ENCODE results near the gene PPFIBP2.

Gene PPFIBP2

DNA sequence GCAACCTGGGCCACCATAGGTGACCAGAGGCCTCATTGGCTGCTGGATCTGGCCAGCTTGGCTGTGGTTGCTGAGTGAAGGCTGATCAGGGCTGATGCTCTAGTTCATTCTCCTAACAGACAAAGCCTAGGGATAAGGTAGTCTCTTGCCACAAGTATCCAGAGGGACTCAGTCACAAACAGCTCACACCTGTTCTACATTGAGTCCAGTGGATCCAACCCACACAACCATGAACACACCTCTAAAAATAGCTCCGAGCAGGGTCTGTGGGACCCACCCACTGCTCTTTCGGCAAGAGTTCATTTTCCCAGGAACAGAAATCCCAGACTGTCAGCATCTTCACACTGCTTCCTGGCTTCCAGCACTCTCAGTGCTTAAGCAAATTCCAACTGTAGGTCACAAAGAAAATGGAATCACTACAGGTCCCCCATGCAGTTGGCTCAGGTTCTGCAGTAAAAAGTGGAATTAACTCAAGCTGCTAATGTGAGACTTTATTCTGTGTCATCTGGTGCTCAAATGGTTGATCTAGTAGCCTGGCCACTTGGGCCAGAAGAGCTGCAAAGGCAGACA lies 67.3 kb downstream of the PPFIBP2 start:
- FAIRE-seq: no peak

DNA sequence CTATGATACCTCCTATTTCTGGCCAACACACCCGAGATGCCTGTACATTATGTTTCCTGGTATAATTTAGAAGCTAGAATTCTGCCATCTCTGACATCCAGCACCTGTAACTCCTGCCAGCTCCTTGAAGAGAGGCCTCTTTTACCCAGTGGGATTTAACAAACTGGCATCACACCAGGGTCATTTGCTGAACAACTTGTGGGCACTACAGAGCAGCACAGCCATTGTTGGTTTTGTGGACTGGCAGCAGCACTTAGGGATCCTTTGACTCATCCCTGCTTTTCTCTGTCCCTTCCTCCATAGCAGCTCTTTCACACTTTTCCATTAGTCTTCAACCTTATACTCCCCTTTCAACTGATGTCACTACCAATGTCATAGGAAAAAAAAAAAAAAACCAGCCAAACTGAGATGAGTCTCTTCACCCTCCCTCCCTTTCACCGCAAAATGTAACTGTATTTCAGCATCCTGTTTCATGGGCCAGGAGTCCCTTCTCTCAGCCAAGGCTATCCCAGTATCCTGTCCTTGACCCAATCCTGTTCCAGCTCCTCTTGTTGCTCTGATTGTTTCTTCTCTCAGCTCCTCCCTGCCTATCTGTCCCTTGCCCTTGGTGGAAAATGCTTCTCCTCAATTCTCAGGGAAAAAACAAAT lies 68.7 kb downstream of the PPFIBP2 start:
- FAIRE-seq: no peak

DNA sequence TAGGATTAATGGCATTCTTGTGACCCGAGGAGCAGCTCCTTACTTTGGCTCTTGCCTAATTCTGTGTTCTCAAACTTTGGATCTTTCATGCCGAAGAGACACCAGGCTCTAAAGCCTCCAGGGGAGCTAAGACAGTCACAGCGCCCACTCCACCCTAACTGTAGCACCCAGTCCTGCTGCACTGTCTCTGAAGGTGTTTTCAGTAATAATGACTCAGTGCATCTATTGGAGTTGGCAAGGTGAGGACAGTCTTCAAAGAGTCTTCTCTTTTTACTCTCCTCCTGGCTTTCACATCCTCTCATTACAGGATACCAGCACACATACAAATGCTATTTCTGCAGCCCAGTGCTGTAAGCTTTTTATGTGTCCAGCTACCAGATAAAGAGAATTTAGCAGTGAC lies 69.4 kb downstream of the PPFIBP2 start:
- FAIRE-seq: no peak

DNA sequence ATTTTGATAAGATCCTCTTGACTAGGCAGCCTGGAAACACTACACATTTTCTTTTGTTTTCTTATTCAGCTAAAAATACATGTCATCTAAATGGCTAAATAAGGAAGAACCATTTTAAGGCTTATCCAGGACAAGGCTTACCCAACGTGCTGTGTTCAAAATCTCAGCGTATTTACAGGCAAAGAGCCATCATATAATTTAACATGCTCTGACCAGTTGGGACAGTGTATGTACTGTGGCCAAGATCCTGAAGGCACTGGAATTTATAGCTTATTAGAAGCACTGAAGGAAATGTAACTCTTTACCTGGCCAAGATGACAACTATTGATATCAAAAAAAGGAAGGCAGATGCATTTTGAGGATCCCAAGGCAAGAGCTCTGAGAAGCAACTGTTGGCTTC lies 71.1 kb downstream of the PPFIBP2 start:
- FAIRE-seq: no peak

DNA sequence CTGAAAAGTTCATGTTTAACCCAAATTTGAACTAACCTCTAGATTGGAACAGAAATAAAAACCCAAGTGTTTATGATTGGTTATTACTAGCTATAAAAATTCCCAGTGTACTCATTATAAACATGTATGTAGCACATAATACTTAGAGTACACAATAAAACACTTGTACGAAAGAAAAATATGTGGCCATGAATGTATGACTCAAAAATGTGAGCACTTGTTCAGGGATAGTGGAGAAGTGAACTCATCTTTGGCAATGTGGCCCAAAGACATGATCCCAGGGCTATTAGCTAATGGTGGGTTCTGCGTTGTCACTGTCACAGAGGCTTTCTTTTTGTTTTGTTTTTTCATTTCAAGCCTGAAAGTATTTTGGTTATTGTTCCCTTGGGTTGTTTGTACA lies 72.0 kb downstream of the PPFIBP2 start:
- no peak for FAIRE-seq

DNA sequence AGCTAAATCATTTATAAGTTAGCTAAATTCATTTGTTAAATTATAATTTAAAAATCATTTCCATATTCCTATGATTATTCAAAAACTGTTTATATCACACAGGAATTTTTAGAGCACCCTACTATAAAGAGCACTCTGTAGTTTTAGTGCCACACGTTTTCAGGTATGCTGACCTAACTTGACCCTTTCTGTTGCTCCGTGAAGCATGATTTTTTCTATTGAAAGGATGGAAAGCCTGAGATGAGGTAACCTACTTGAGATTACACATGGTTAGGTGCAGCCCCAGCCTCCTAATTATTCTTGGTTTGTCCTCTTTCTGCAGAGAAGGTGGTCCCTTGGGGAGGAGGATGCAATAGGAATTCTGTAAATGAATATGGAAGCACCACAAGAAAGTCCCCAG lies 72.6 kb downstream of the PPFIBP2 start:
- no peak for FAIRE-seq

DNA sequence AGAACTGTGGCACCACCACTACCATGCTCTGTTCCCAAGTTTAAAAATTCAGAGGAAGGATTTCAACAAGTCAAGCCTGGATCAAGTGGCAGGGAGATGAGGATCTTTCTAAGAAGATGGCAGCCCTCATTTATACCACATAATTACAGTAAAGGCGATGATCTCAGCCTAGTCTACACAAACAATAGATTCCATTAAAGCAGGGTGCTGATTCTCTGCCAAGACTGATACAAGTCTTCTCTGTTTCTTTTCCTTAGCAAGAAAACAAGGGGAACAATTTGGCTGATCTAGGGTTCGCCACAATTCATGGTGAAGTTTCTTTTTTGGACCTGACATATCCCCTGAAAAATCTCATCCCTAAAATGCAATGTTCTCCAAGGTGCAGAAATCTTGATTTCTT lies 73.9 kb downstream of the PPFIBP2 start:
- FAIRE-seq: no peak

DNA sequence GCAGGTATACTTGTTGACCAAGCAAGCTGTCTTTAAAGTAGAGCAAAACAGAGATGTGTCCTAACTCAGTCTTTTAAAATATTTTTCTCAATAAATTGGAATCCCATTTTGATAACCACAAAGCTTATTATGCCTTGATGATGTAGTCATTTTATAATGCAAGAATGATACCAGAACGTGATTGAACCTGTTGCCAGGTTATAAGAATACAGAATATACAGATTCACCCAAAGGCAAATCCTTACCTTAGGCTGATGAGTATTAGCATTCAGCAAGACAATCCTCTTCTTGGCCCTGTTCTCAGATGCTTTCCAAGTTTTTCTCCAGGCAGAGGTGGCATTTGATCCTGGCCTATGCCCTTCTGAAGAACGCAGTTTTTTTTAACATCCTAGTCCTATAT lies 76.1 kb downstream of the PPFIBP2 start:
- FAIRE-seq: no peak

DNA sequence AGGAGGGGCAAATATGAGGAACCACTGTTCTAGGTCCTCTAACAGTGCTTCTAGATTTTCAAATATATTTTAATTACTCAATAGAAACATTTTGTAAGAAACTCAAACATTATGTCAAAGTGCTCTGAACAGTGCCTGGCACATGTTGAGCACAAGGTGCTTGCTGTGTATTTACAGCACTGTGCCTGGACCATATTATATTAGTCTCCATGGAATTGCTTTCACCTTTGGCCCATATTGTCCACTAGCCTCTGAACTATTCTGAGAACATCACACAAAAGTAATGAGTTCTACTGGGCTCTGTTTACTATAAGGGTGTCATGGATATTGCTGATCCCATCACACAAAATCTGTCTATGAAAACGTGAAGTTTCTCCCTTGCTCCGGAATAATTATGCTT lies 76.7 kb downstream of the PPFIBP2 start:
- no peak for FAIRE-seq

DNA sequence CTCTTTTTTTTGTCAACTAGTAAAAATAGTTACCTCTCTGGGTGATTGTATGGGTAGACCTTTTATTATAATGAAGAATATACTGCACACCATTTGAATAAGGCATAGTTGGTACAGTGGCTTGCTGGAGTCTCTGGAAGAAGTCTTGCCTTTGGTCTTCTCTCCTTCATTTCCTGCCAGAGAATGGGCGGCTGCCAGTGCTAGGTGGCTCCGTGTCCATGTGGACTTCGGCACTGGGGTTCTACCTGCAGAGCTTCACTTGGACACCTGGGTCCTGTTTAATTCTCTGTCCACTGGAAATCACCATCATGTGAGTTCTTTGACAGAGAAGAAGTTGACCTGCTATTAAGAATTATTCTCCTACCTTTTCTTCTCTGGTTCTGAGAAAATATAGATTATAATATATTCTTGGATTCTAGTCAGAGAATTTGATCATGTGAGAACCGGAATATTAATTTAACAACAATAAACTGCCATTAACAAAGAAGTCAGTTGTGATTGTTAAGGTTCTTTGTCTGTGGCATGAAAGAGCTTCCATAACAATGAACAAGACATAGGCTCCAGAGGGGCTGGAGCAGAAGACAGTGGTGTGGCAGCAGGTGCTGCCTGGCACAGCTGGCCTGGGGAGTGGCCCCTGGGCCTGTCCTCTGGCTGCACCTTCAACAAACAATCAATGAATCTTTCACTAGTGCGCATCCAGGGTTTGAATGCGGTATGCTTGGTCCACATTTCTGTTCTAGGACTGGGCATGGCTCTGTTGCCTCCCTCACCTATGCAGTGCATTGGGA lies 77.5 kb downstream of the PPFIBP2 start:
- FAIRE-seq: no peak

DNA sequence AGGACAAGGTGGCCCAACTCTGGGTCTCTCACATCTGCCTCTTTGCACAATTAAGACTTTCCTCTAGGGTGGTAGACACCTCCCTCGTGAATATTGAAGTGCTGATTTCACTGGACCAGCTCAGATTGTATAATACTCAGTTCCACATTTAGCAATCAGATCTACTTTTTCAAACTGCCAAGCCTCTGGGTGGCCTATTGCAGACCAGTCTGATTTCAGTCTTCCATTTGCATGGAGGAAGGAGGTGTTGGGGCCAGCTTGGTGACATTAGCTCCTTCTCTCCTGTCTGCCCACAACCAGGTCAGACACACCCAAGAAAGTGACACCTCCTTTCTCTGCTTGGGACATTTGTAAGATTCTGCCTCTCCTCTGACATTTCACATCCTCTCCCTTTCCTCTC lies 78.2 kb downstream of the PPFIBP2 start:
- FAIRE-seq: no peak

DNA sequence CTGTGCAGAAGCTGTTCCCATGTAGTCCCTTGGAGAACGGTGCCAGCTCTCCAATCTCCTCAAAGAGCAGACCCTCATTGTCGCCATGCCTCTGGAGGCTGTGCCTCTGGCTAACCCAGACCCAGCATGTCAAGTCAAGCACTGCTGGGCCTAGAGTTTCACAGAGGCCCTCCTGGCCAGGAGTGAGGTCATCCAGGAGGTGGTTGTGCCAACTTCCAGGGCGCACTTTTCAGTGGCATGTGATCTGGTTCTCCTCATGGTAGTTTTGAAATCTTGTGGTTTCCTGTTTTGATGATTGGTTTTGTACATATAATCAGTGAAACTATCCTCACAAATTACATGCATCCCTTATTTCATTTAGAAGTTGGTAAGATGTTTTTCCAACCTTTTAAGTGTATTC lies 78.9 kb downstream of the PPFIBP2 start:
- FAIRE-seq: no peak

DNA sequence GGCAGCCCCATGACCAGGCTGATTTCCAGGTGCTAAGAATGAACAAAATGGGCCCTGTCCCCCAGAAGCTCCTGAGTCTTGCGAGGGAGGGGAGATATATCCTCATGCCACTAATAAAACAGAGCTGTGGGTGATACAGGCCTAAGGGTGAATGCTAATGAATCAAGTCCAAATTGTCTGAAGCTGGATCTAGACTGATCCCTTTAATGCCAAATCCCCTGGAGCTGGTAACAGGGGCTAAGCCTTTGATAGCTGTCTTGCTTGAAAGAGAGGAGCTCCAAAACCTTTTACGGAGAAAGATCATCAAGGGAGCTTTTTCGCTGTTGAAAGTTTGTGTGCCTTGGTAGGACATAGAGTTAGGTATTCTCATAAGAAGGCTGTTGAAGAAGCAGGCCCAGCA lies 79.7 kb downstream of the PPFIBP2 start:
- no peak for FAIRE-seq

DNA sequence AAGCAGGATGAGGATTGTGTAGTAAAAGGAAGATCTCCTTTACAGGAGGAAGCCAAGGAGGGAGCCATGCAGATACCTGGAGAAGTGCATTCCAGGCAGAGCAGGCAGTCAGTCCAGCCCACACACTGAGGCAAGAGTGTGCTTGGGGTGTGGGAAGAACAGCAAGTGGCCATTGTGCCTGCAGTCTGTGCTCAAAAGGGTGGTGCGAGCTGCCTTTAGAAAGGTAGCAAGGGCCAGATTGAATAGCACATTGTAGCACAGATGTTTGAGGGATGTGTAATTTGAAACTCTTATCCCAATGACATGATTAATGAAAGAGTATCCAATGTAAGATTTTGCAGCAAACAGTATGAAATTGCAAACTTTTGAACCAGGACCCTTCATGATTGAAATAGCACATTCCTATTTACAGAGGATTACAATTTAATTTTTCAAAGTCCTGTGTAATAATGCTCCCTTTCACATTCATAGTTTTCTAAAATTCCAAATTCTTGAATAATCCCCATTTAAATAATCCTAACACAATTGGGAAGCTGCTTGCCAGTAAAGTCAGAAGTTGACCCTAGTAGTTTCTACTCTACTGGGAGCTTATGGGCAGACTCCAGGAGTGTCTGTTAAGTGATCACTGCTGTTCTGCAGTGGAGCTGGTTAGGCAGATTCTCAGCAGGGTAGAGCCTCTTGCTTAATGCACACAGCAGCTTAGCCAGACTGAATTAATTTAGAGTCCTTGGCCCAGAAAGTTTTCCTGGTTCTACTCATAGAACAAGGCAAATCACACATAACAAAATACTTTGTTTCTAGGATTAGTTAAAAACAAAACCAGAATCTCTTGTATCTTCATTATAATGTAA lies 81.4 kb downstream of the PPFIBP2 start:
- no peak for FAIRE-seq

DNA sequence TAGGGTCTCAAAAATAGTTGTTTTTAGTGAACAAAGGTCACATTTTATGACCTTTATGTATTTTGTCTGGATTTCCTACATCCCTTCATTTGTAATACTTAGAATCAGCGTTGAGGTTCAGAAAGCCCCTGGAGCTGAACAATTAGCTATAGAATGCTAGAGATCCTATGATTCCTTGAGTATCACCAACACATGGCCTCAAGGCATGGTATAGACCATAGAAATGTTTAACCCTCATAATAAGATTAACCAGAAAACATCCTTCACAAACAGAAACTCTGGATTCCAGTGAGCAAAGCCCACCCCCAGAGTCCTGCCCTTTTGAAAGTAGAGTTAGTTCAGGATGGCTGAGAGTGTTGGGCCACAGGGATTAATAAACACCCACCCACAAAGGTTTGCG lies 82.2 kb downstream of the PPFIBP2 start:
- no peak for FAIRE-seq

DNA sequence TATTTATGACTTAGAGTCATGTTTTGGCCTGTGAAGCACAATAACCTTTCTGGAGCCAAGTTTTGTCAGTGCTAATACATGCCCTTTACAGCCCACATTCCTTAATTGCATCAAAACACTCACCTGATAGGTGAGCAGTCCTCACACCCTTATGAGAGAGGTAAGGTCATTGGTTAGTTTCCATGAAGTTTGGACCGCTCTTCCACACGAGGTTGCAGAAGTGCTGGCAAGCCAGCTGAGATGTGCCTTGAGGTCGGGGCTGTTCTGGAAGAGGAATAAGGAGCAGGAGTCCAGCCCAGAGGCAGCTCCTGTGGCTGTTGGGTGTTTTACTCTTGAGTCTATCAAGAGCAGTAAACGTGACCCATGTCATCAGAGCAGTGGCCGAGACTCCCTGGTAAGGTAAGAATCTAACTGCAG lies 83.2 kb downstream of the PPFIBP2 start:
- no peak for FAIRE-seq

DNA sequence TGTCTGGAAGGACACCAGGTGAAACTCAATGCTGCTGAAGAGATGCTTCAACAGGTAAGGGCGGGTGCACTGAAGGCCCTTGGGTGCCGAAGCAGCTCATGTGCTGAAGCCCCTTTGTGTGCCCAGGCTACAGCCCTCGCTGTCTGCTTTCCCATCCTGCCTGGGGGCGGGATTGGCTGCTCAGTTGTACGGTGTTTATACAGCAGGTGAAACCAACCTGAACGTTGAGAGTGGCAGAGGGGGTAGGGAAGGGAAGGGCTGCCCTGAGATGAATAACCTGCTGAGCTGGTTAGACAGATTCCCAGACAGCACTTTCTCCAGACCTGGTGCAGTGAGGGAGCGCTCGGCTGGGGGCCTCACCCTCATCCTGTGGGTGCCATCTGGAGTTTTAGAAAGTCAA lies 83.8 kb downstream of the PPFIBP2 start:
- FAIRE-seq: no peak

DNA sequence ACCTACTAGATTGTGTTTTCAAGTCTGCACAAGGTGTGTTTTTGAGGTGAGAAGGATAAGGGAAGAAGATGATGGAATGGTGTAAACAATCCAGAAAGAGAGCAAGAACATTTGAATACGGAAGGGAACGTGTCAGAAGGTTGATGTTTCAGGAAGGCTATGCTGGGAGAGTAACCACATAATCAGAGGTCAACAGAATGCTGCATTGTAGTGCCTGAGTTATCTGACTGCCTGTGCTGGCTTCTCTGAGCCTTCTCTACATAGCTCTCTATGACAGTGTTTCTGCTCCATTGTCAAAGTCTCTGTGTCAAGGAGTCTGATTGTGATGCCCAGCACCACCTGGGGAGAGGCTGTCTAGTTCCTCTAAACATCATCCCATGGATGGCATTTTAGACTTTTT lies 85.4 kb downstream of the PPFIBP2 start:
- FAIRE-seq: no peak

DNA sequence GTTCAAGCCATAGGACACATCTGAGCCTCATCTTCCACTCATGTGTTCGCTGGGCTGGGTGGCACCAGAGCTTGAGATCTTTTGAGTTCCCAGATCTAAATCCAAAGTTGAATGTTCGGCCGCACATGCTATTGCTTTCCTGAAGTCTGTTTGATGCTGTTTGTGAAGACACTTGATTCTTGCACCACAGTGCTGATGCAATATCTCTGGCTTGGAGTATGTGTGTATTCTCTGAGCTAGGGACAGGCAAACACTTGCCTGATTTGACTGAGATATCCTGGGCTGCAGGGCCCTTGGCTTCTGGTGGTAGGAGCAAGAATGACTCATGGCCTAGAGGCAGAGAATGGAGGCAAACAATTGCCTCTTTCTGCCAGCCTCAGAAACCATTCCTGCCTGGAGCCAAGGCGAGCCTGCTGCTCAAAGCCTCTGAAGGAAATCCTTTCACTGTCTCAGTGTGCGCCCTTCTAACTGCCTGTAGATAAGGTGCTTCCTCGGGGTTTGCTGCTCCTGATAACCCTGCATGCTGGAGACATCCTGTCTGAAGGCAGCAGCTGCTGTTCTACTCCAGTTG lies 86.5 kb downstream of the PPFIBP2 start:
- no peak for FAIRE-seq

DNA sequence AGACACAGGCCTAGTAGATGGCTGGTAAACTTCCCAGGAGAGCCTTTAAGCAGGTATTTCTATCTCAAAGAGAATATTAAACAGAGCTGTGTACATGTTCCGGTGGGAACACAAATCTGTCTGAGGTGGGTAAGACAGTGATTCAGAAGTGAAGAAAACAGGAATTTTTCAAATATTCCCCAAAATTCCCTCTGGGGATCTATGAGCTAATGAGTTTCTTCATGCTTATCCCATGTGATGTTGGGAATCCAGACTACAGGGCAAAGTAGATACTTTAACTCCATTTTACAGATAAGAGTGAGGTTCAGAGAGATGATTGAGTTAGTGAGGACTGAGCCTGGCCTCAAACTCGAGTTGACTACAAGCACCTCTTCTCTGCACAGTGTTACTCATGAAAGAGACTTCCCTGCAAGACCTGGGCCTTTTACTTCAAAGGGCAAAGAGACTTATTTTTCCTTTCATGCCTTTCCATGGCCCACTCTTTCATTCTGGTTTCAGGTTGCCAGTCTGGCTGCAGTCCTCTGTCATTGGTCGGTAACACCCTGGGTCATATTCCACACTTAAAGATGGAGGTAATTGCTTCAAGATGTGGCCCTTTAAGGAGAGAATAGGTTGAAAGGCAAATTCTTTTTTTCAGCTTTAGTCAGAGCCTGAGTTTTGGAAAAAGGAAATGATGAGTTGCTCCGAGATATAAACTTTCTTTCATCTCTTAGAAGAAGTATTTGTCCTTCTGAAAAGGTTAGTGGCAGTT lies 89.4 kb downstream of the PPFIBP2 start:
- FAIRE-seq: no peak

DNA sequence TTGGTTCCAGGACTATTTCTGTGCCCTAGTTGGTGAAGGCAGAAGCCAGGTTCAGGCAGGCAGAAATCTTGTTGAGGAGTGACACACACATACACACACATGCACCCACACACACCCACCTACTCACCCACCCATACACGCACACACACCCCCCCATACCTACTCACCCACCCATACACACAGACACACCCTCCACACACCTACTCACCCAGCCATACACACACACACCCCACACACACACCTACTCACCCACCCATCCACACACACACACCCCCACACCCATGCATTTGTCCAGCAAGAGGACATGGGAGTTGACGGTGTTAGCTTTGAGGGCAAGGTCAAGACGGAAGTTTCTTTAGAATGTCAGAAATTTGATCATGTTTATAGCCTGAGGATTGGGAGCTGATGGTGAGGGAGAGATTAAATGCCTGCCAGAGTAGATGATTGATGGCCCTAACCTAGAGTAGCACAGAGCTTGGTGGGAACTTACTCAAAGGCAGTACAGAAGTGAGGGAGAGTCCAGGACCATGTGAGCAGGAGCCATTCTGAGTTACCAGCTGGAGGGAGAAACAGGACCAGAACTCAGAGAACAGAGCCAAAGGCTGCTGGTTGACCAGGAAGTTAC lies 90.6 kb downstream of the PPFIBP2 start:
- FAIRE-seq: no peak
